Thyroid gland (tissue), 4 donors: ENCODE results near the gene TENT5C.

Experiments
- CTCF ChIP-seq, 6 experiments: fragments of 200-600 bp in 3 of 6; fragments of 450-650 bp in 3 of 6; sonication (generic) in 3 of 6; IDR thresholded peaks; one replicate each; pipeline ENCODE4 v1.5.1; 2016 to 2019; ENCODE audit warnings: antibody characterized with exemption in 6 of 6, mild to moderate bottlenecking in 2 of 6, inconsistent platforms in 1 of 6, moderate library complexity in 1 of 6
- POLR2A ChIP-seq, 2 donors: fragments of 450-650 bp; IDR thresholded peaks; one replicate each; pipeline ENCODE4 v1.6.1; 2017; ENCODE audit warnings: antibody characterized with exemption in 2 of 2, mild to moderate bottlenecking in 2 of 2, moderate library complexity in 1 of 2

GRCh38 chr1:117653732-117654492, 48.1 kb downstream of the TENT5C start:
- TF ChIP-seq CTCF (IDR thresholded peaks at IDR 0.05) (no peak), POLR2A (IDR thresholded peaks at IDR 0.05) (no peak)
